Neural cell (in vitro differentiated cells): ENCODE results near the gene NT5C3A.

Experiments
- EP300 ChIP-seq: fragments of 450-650 bp; conservative IDR thresholded peaks from 2 replicates; pipeline ENCODE4 v1.6.1; 2014; ENCODE audit warnings: antibody characterized with exemption, mild to moderate bottlenecking, moderate library complexity; ENCODE audit not compliant: poor library complexity, severe bottlenecking
- EZH2 ChIP-seq: fragments of 200-600, 300-800 bp; shearing (Covaris generic), sonication (generic); IDR thresholded peaks from 2 replicates; pipeline ENCODE4 v1.6.1; 2014; ENCODE audit warnings: antibody characterized with exemption, low read length, borderline replicate concordance, mild to moderate bottlenecking; ENCODE audit not compliant: insufficient read depth, poor library complexity, severe bottlenecking
- POLR2AphosphoS5 ChIP-seq: IDR thresholded peaks from 2 replicates; pipeline ENCODE4 v1.6.1; 2012
- SMC3 ChIP-seq: fragments of 450-650 bp; conservative IDR thresholded peaks from 2 replicates; pipeline ENCODE4 v1.6.1; 2014; ENCODE audit warnings: antibody characterized with exemption, mild to moderate bottlenecking, moderate library complexity; ENCODE audit not compliant: poor library complexity
- TF ChIP-seq, protein P1 (sequence below): fragments of 450-650 bp; IDR thresholded peaks from 2 replicates; pipeline ENCODE4 v1.5.1; 2014; ENCODE audit warnings: antibody characterized with exemption, mild to moderate bottlenecking, moderate library complexity; ENCODE audit not compliant: poor library complexity, severe bottlenecking

DNA sequence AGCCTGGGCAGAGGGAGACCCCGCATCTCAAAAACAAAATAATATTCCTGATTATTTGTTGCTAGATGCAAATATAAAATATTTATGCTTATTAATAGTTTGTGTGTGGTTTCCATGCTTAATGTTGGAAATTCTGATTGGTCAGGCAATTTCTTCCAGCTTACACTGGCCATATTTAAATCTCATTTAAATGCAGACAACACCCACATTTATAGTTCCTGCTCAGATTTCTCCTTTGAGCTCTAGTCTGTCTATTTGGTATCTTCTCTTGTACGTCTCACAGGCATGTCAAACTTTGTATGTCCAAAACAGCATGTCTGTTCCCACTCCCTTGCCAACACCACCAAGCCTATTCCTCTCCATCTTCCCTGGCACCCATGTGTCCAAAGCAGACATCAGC lies 52.8 kb downstream of the NT5C3A start:
- TF ChIP-seq, protein P1, sequence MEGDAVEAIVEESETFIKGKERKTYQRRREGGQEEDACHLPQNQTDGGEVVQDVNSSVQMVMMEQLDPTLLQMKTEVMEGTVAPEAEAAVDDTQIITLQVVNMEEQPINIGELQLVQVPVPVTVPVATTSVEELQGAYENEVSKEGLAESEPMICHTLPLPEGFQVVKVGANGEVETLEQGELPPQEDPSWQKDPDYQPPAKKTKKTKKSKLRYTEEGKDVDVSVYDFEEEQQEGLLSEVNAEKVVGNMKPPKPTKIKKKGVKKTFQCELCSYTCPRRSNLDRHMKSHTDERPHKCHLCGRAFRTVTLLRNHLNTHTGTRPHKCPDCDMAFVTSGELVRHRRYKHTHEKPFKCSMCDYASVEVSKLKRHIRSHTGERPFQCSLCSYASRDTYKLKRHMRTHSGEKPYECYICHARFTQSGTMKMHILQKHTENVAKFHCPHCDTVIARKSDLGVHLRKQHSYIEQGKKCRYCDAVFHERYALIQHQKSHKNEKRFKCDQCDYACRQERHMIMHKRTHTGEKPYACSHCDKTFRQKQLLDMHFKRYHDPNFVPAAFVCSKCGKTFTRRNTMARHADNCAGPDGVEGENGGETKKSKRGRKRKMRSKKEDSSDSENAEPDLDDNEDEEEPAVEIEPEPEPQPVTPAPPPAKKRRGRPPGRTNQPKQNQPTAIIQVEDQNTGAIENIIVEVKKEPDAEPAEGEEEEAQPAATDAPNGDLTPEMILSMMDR = no peak
- TF ChIP-seq EP300 = no peak
- TF ChIP-seq SMC3 = no peak
- TF ChIP-seq EZH2 = no peak
- no peak for TF ChIP-seq POLR2AphosphoS5
